Loucy (cell line): ENCODE data around the gene AKT1S1.

Source experiments
- EZH2phosphoT487 ChIP-seq: fragments of 200-600 bp; IDR thresholded peaks from 2 replicates; pipeline ENCODE4 v1.6.1; 2018; ENCODE audit warnings: antibody characterized with exemption, mild to moderate bottlenecking, moderate library complexity, borderline replicate concordance
- TF ChIP-seq, protein P1 (sequence below): fragments of 200-600 bp; sonication (generic); conservative IDR thresholded peaks from 2 replicates; pipeline ENCODE4 v1.5.1; 2014; ENCODE audit warnings: mild to moderate bottlenecking, antibody characterized with exemption, low read length

GRCh38 chr19:49833599-49833998 lies 43.6 kb downstream of the AKT1S1 start:
- TF ChIP-seq, protein P1, sequence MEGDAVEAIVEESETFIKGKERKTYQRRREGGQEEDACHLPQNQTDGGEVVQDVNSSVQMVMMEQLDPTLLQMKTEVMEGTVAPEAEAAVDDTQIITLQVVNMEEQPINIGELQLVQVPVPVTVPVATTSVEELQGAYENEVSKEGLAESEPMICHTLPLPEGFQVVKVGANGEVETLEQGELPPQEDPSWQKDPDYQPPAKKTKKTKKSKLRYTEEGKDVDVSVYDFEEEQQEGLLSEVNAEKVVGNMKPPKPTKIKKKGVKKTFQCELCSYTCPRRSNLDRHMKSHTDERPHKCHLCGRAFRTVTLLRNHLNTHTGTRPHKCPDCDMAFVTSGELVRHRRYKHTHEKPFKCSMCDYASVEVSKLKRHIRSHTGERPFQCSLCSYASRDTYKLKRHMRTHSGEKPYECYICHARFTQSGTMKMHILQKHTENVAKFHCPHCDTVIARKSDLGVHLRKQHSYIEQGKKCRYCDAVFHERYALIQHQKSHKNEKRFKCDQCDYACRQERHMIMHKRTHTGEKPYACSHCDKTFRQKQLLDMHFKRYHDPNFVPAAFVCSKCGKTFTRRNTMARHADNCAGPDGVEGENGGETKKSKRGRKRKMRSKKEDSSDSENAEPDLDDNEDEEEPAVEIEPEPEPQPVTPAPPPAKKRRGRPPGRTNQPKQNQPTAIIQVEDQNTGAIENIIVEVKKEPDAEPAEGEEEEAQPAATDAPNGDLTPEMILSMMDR: no peak
- no peak for TF ChIP-seq EZH2phosphoT487
